Liver (tissue), 9 donors: Measurements from ENCODE around the gene MYO18A. TPM values are rescaled to one million over a fixed set of nuclear protein-coding genes. Genes with fewer than 3 reads are reported as not detected.
A peak's percentile ranks its signal among the peaks of the same experiment; 100 is the strongest.

Experiments
- DNase-seq: peaks from one replicate; pipeline ENCODE4 v3.0.0-alpha.2; 2017; ENCODE audit warnings: low spot score
- H3K27ac ChIP-seq, 2 donors: one replicate each; pipeline ENCODE4 v1.7.0; 2013; ENCODE audit warnings: inconsistent platforms in 2 of 2, low read length in 2 of 2, control low read depth in 1 of 2, low read depth in 1 of 2, mild to moderate bottlenecking in 1 of 2
- H3K27me3 ChIP-seq, 4 donors: one replicate each; pipeline versions ENCODE4 v1.6.1 to v1.7.0; 2013; ENCODE audit warnings: low read length in 3 of 4, inconsistent platforms in 1 of 4, mild to moderate bottlenecking in 1 of 4, moderate library complexity in 1 of 4; ENCODE audit not compliant: control insufficient read depth in 4 of 4, insufficient read depth in 4 of 4
- H3K36me3 ChIP-seq, 4 donors: one replicate each; pipeline versions ENCODE4 v1.6.1 to v1.7.0; 2013; ENCODE audit warnings: low read length in 3 of 4, mild to moderate bottlenecking in 3 of 4, low read depth in 1 of 4, moderate library complexity in 1 of 4; ENCODE audit not compliant: control insufficient read depth in 4 of 4, insufficient read depth in 3 of 4
- H3K4me1 ChIP-seq, 4 donors: one replicate each; pipeline versions ENCODE4 v1.6.1 to v1.7.0; 2013; ENCODE audit warnings: low read length in 3 of 4, mild to moderate bottlenecking in 3 of 4, moderate library complexity in 1 of 4; ENCODE audit not compliant: control insufficient read depth in 4 of 4, insufficient read depth in 4 of 4
- H3K4me3 ChIP-seq, 3 donors: one replicate each; pipeline versions ENCODE4 v1.6.1 to v1.7.0; 2013; ENCODE audit warnings: low read length in 3 of 3, control low read depth in 1 of 3, low read depth in 1 of 3, mild to moderate bottlenecking in 1 of 3
- H3K9ac ChIP-seq, 2 donors: one replicate each; pipeline ENCODE4 v1.7.0; 2013; ENCODE audit warnings: low read length in 2 of 2, mild to moderate bottlenecking in 2 of 2, moderate library complexity in 2 of 2, control low read depth in 1 of 2, low read depth in 1 of 2
- H3K9me3 ChIP-seq, 4 donors: one replicate each; pipeline versions ENCODE4 v1.6.1 to v1.7.0; 2013; ENCODE audit warnings: low read length in 3 of 4; ENCODE audit not compliant: control insufficient read depth in 4 of 4
- EGR1 ChIP-seq, 2 donors: IDR thresholded peaks; 2 replicates each; pipeline ENCODE4 v1.6.1; 2016 to 2018; ENCODE audit warnings: antibody characterized with exemption in 2 of 2, low read depth in 2 of 2
- FOXA1 ChIP-seq: IDR thresholded peaks from 2 replicates; pipeline ENCODE4 v1.6.1; 2016; ENCODE audit warnings: antibody characterized with exemption
- FOXA2 ChIP-seq: IDR thresholded peaks from 2 replicates; pipeline ENCODE4 v1.6.1; 2016; ENCODE audit warnings: antibody characterized with exemption
- GABPA ChIP-seq, 2 donors: IDR thresholded peaks in 1 of 2; conservative IDR thresholded peaks in 1 of 2; 2 replicates each; pipeline ENCODE4 v1.6.1; 2016; ENCODE audit warnings: antibody characterized with exemption in 2 of 2, mild to moderate bottlenecking in 1 of 2, moderate library complexity in 1 of 2
- HNF4A ChIP-seq, 2 donors: conservative IDR thresholded peaks; 2 replicates each; pipeline ENCODE4 v1.6.1; 2016; ENCODE audit warnings: antibody characterized with exemption in 2 of 2, mild to moderate bottlenecking in 2 of 2
- HNF4G ChIP-seq: IDR thresholded peaks from 2 replicates; pipeline ENCODE4 v1.6.1; 2016; ENCODE audit warnings: antibody characterized with exemption
- JUND ChIP-seq, 2 donors: IDR thresholded peaks; 2 replicates each; pipeline ENCODE4 v1.6.1; 2016; ENCODE audit warnings: antibody characterized with exemption in 2 of 2
- NR2F2 ChIP-seq: IDR thresholded peaks from 2 replicates; pipeline ENCODE4 v1.6.1; 2016; ENCODE audit warnings: antibody characterized with exemption
- RAD21 ChIP-seq, 2 donors: IDR thresholded peaks; 2 replicates each; pipeline ENCODE4 v1.6.1; 2016; ENCODE audit warnings: antibody characterized with exemption in 2 of 2, mild to moderate bottlenecking in 2 of 2
- RXRA ChIP-seq, 2 donors: IDR thresholded peaks; 2 replicates each; pipeline ENCODE4 v1.6.1; 2017 to 2018; ENCODE audit warnings: antibody characterized with exemption in 2 of 2, mild to moderate bottlenecking in 1 of 2
- SP1 ChIP-seq: IDR thresholded peaks from 2 replicates; pipeline ENCODE4 v1.6.1; 2018; ENCODE audit warnings: antibody characterized with exemption, mild to moderate bottlenecking
- TAF1 ChIP-seq: conservative IDR thresholded peaks from 2 replicates; pipeline ENCODE4 v1.6.1; 2016; ENCODE audit warnings: antibody characterized with exemption, mild to moderate bottlenecking
- YY1 ChIP-seq: IDR thresholded peaks from 2 replicates; pipeline ENCODE4 v1.6.1; 2016; ENCODE audit warnings: antibody characterized with exemption, mild to moderate bottlenecking
- WGBS: extraction: QIAGEN DNeasy Blood & Tissue Kit; methylation state at CpG from one replicate; pipeline ENCODE4 v1.1.7; 2013; 5-methylcytosine and 5-hydroxymethylcytosine counted together
- polyA plus RNA-seq, 2 donors: library from polyadenylated mRNA; stranded (reverse) in 1 of 2; unstranded in 1 of 2; fragments of 200-250 nt in 1 of 2; fragments of >200 nt in 1 of 2; fragmentation: Nextera tagmentation in 1 of 2; extraction: Ambion mirVana in 1 of 2; gene quantifications; one replicate each; pipeline versions ENCODE4 v1.2.1 to v1.2.3, GENCODE V29; 2013 to 2015
- total RNA-seq, 2 donors: library from RNA; depleted of rRNA; stranded (reverse); fragments of >200 nt; gene quantifications; one replicate each; pipeline ENCODE4 v1.2.3, GENCODE V29; 2014
- TF ChIP-seq, protein P1 (sequence below): IDR thresholded peaks from 2 replicates; pipeline ENCODE4 v1.6.1; 2016; ENCODE audit warnings: antibody characterized with exemption
- TF ChIP-seq, protein P2 (sequence below): IDR thresholded peaks from 2 replicates; pipeline ENCODE4 v1.6.1; 2016; ENCODE audit warnings: antibody characterized with exemption
- TF ChIP-seq, protein P3 (sequence below): IDR thresholded peaks from 2 replicates; pipeline ENCODE4 v1.6.1; 2016; ENCODE audit warnings: antibody characterized with exemption, mild to moderate bottlenecking
- TF ChIP-seq, protein P4 (sequence below): IDR thresholded peaks from 2 replicates; pipeline ENCODE4 v1.6.1; 2016; ENCODE audit warnings: antibody characterized with exemption
- donor health status: healthy.
- donor health status: healthy.
- donor health status: healthy.
- donor health status: healthy.
- donor health status: healthy.

MYO18A gene
- total and polyA plus RNA-seq, 4 donors, result 26.3 to 81.6 (median 37.3) TPM

DNA sequence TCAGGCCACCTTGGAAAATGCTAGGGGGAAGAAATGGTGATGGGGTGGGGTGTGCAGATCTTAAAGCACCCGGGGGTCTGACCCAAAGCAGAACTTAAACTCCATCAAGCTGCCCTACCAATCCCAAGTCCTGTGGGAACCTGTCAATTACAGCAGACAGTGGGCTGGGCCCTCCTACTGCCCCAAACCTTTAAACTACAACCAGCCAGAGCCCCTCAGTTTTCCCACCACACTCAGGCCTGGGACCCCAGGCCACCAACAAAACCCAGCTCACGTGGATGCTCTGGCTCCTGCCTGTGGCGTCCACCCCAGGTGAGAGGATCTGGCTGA, 2.7 kb downstream of the MYO18A start:
- peak overlapping the region; percentile 78 to 95 (median 90) for H3K4me3 ChIP-seq
- 29% methylated on average over 3 of the region's 3 CpGs for WGBS
- no peak for DNase-seq
- H3K9me3 ChIP-seq, result no peaks in the 10 kb centered on the region
- H3K4me1 ChIP-seq, result peaks cover 2 to 31% (median 16%) of the 10 kb centered on the region in 4 donors
- no peaks in the 10 kb centered on the region for H3K36me3 ChIP-seq
- H3K27ac ChIP-seq, result peak overlapping the region; percentile 96 to 98
- TF ChIP-seq, protein P1, sequence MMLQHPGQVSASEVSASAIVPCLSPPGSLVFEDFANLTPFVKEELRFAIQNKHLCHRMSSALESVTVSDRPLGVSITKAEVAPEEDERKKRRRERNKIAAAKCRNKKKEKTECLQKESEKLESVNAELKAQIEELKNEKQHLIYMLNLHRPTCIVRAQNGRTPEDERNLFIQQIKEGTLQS, result no peak
- TF ChIP-seq, protein P2, sequence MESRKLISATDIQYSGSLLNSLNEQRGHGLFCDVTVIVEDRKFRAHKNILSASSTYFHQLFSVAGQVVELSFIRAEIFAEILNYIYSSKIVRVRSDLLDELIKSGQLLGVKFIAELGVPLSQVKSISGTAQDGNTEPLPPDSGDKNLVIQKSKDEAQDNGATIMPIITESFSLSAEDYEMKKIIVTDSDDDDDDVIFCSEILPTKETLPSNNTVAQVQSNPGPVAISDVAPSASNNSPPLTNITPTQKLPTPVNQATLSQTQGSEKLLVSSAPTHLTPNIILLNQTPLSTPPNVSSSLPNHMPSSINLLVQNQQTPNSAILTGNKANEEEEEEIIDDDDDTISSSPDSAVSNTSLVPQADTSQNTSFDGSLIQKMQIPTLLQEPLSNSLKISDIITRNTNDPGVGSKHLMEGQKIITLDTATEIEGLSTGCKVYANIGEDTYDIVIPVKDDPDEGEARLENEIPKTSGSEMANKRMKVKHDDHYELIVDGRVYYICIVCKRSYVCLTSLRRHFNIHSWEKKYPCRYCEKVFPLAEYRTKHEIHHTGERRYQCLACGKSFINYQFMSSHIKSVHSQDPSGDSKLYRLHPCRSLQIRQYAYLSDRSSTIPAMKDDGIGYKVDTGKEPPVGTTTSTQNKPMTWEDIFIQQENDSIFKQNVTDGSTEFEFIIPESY, result no peak
- TF ChIP-seq NR2F2 (no peak), YY1 (no peak)
- no peaks in the 10 kb centered on the region for H3K27me3 ChIP-seq
- H3K9ac ChIP-seq, result peak overlapping the region; percentile 99

DNA sequence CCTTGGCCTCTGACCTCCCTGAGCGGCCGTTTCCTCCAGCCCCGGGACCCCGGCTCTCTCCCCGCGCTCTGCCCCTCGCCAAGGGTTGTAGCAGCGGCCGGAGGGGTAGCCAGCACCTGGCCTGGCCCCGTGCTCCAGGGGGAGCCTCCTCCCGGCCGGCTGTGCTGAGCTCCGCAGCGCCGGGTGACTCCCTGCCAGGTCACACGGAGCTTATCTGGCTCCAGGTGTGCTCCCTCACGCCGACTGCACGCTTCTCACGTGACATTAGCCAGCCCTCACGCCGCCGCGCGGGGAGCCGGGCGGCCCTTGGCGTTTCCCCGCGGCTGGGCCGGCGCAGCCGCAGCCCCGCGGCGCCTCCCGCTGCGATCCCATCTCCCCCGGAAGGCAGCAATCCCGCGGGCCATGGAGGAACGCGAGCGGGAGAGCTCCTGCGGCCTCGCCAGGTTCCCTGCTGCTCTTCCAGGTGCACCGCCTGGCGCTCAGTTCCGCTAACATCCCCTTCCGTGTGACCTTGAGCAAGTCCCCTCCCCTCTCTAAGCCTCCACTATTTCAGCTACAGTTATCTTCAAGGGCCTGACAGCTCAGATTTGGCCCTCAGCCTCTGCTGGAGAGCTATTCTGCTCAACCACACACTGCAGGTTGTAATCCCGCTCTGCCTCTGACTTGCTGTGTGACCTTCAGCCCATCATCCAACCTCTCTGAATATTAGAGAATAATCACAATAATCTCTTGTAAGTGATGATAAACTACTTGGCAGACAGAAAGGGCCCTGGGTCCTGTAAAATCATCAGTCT, 3.4 kb downstream of the MYO18A start:
- peak; percentile 76 for DNase-seq
- Histone ChIP-seq H3K9me3 (no peaks in the 10 kb centered on the region), H3K4me1 (peaks cover 2 to 33% (median 20%) of the 10 kb centered on the region in 4 donors), H3K36me3 (no peaks in the 10 kb centered on the region), H3K4me3 (peak overlapping the region; percentile 78 to 95 (median 90)), H3K9ac (peak overlapping the region; percentile 99), H3K27me3 (no peaks in the 10 kb centered on the region), H3K27ac (peak overlapping the region; percentile 96 to 98)
- WGBS, result under 1% methylated on average over 51 of the region's 51 CpGs
- no peak for TF ChIP-seq HNF4A (conservative IDR thresholded peaks at IDR 0.05)
- TF ChIP-seq JUND (IDR thresholded peaks at IDR 0.05), result peak in 1 of 2 donors; percentile 30
- TF ChIP-seq, protein P1, result no peak
- peak in 1 of 2 donors; percentile 49 for TF ChIP-seq RXRA (IDR thresholded peaks at IDR 0.05)
- TF ChIP-seq, protein P2, result no peak
- TF ChIP-seq RAD21 (IDR thresholded peaks at IDR 0.05), result peak in 1 of 2 donors; percentile 25
- TF ChIP-seq YY1, result peak; percentile 41
- TF ChIP-seq FOXA2, result no peak
- TF ChIP-seq SP1, result no peak

DNA sequence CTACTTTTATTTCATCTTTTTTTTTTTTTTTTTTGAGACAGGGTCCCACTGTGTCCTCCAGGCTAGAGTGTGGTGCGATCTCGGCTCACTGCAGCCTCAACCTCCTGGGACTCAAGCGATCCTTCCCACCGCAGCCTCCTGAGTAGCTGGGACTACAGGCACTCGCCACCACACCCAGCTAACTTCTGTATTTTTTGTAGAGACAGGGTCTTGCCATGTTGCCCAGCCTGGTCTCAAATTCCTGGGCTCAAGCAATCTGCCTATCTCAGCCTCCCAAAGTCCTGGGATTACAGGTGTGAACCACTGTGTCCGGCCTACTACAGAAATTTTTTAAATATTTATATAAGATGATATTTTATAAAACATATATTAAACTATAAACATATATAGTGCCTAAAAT, 4.8 kb downstream of the MYO18A start:
- H3K9ac ChIP-seq, result no peak overlapping the region
- no peak overlapping the region for H3K27ac ChIP-seq
- no peaks in the 10 kb centered on the region for H3K27me3 ChIP-seq
- H3K4me3 ChIP-seq, result no peak overlapping the region
- H3K9me3 ChIP-seq, result no peaks in the 10 kb centered on the region
- H3K36me3 ChIP-seq, result no peaks in the 10 kb centered on the region
- H3K4me1 ChIP-seq, result peaks cover 4 to 34% (median 19%) of the 10 kb centered on the region in 4 donors
- 96% methylated on average over 6 of the region's 6 CpGs for WGBS
- DNase-seq, result no peak
- no peak for TF ChIP-seq HNF4G
- no peak for TF ChIP-seq NR2F2
- no peak for TF ChIP-seq EGR1 (IDR thresholded peaks at IDR 0.05; ENCODE audit: low read depth in 2 of 2)
- TF ChIP-seq, protein P1, result no peak
- no peak for TF ChIP-seq HNF4A (conservative IDR thresholded peaks at IDR 0.05)
- TF ChIP-seq GABPA (IDR thresholded peaks at IDR 0.05 in 1 of 2, conservative IDR thresholded peaks at IDR 0.05 in 1 of 2), result no peak
- TF ChIP-seq FOXA1, result no peak
- TF ChIP-seq, protein P3, sequence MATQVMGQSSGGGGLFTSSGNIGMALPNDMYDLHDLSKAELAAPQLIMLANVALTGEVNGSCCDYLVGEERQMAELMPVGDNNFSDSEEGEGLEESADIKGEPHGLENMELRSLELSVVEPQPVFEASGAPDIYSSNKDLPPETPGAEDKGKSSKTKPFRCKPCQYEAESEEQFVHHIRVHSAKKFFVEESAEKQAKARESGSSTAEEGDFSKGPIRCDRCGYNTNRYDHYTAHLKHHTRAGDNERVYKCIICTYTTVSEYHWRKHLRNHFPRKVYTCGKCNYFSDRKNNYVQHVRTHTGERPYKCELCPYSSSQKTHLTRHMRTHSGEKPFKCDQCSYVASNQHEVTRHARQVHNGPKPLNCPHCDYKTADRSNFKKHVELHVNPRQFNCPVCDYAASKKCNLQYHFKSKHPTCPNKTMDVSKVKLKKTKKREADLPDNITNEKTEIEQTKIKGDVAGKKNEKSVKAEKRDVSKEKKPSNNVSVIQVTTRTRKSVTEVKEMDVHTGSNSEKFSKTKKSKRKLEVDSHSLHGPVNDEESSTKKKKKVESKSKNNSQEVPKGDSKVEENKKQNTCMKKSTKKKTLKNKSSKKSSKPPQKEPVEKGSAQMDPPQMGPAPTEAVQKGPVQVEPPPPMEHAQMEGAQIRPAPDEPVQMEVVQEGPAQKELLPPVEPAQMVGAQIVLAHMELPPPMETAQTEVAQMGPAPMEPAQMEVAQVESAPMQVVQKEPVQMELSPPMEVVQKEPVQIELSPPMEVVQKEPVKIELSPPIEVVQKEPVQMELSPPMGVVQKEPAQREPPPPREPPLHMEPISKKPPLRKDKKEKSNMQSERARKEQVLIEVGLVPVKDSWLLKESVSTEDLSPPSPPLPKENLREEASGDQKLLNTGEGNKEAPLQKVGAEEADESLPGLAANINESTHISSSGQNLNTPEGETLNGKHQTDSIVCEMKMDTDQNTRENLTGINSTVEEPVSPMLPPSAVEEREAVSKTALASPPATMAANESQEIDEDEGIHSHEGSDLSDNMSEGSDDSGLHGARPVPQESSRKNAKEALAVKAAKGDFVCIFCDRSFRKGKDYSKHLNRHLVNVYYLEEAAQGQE, result no peak
- TF ChIP-seq, protein P4, sequence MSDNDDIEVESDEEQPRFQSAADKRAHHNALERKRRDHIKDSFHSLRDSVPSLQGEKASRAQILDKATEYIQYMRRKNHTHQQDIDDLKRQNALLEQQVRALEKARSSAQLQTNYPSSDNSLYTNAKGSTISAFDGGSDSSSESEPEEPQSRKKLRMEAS, result no peak
- TF ChIP-seq RAD21 (IDR thresholded peaks at IDR 0.05), result no peak
- TF ChIP-seq RXRA (IDR thresholded peaks at IDR 0.05), result no peak
- TF ChIP-seq TAF1, result no peak
- no peak for TF ChIP-seq FOXA2
